ENCODE measurements around the gene CAPN3.
"Not testable (repeated sequence)": the region's sequence is repeated elsewhere in the genome, so short reads cannot be mapped to it uniquely, and the experiment has no call there.

Gene CAPN3

GRCh38 chr15:42332331-42332730, 27.0 kb upstream of the CAPN3 start:
- TF ChIP-seq, protein P1, sequence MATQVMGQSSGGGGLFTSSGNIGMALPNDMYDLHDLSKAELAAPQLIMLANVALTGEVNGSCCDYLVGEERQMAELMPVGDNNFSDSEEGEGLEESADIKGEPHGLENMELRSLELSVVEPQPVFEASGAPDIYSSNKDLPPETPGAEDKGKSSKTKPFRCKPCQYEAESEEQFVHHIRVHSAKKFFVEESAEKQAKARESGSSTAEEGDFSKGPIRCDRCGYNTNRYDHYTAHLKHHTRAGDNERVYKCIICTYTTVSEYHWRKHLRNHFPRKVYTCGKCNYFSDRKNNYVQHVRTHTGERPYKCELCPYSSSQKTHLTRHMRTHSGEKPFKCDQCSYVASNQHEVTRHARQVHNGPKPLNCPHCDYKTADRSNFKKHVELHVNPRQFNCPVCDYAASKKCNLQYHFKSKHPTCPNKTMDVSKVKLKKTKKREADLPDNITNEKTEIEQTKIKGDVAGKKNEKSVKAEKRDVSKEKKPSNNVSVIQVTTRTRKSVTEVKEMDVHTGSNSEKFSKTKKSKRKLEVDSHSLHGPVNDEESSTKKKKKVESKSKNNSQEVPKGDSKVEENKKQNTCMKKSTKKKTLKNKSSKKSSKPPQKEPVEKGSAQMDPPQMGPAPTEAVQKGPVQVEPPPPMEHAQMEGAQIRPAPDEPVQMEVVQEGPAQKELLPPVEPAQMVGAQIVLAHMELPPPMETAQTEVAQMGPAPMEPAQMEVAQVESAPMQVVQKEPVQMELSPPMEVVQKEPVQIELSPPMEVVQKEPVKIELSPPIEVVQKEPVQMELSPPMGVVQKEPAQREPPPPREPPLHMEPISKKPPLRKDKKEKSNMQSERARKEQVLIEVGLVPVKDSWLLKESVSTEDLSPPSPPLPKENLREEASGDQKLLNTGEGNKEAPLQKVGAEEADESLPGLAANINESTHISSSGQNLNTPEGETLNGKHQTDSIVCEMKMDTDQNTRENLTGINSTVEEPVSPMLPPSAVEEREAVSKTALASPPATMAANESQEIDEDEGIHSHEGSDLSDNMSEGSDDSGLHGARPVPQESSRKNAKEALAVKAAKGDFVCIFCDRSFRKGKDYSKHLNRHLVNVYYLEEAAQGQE (IDR thresholded peaks at IDR 0.05; ENCODE audit: insufficient replicate concordance, low read depth) = no peak
- TF ChIP-seq SPI1 (IDR thresholded peaks at IDR 0.05; ENCODE audit: borderline replicate concordance, low read depth) (no peak), GABPA (IDR thresholded peaks at IDR 0.05; ENCODE audit: low read depth) (no peak), CTCF (IDR thresholded peaks at IDR 0.05; ENCODE audit: insufficient read depth, low read length) (no peak), POLR2AphosphoS5 (IDR thresholded peaks at IDR 0.05; ENCODE audit: low read depth) (no peak)
- no peak overlapping the region; the same call in 1 of the 2 replicates for H3K27ac ChIP-seq (replicated peaks)
- no peak overlapping the region for H3K4me3 ChIP-seq (replicated peaks; ENCODE audit: insufficient read depth, low read length)
- no peak for DNase-seq (ENCODE audit: low read depth in 1 of 2, low spot score in 1 of 2)
- no peaks in the 10 kb centered on the region for H3K27me3 ChIP-seq (ENCODE audit: insufficient read depth, poor library complexity, severe bottlenecking)

DNA sequence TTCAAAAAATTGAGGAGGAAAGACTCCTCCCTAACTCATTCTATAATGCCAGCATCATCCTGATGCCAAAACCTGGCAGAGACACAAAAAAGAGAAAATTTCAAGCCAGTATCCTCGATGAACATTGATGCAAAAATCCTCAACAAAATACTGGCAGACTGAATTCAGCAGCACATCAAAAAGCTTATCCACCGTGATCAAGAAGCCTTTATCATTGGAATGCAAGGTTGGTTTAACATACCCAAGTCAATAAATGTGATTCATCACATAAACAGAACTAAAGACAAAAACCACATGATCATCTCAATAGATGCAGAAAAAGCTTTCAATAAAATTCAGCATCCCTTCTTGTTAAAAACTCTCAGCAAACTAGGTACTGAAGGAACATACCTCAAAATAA, 24.2 kb upstream of the CAPN3 start:
- H3K4me3 ChIP-seq (replicated peaks; ENCODE audit: insufficient read depth, low read length) = no peak overlapping the region
- H3K27me3 ChIP-seq (ENCODE audit: insufficient read depth, poor library complexity, severe bottlenecking) = no peaks in the 10 kb centered on the region
- H3K27ac ChIP-seq (replicated peaks) = no peak overlapping the region
- TF ChIP-seq POLR2AphosphoS5 (IDR thresholded peaks at IDR 0.05; ENCODE audit: low read depth) = no peak
- no peak for TF ChIP-seq GABPA (IDR thresholded peaks at IDR 0.05; ENCODE audit: low read depth)
- TF ChIP-seq, protein P1 (IDR thresholded peaks at IDR 0.05; ENCODE audit: insufficient replicate concordance, low read depth) = no peak
- no peak for TF ChIP-seq SPI1 (IDR thresholded peaks at IDR 0.05; ENCODE audit: borderline replicate concordance, low read depth)
- TF ChIP-seq CTCF (IDR thresholded peaks at IDR 0.05; ENCODE audit: insufficient read depth, low read length) = no peak
- DNase-seq (ENCODE audit: low read depth in 1 of 2, low spot score in 1 of 2) = no peak

DNA sequence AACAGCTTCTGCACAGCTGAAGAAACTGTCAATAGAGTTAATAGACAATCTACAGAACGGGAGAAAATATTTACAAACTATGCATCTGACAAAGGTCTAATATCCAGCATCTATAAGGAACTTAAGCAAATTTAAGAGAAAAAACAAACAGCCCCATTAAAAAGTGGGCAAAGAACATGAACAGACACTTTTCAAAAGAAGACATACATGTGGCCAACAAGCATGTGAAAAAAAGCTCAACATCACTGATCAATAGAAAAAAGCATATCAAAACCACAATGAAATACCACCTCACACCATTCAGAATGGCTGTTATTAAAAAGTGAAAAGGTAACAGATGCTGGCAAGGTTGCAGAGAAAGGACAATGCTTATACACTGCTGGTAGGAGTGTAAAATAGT, 22.7 kb upstream of the CAPN3 start:
- not testable (repeated sequence) for H3K4me3 ChIP-seq (replicated peaks; ENCODE audit: insufficient read depth, low read length); DNase-seq (ENCODE audit: low read depth in 1 of 2, low spot score in 1 of 2); H3K27me3 ChIP-seq (ENCODE audit: insufficient read depth, poor library complexity, severe bottlenecking); H3K27ac ChIP-seq (replicated peaks)

GRCh38 chr15:42337104-42337503, 22.2 kb upstream of the CAPN3 start:
- DNase-seq (ENCODE audit: low read depth in 1 of 2, low spot score in 1 of 2); H3K27ac ChIP-seq (replicated peaks); H3K27me3 ChIP-seq (ENCODE audit: insufficient read depth, poor library complexity, severe bottlenecking); H3K4me3 ChIP-seq (replicated peaks; ENCODE audit: insufficient read depth, low read length): not testable (repeated sequence)

DNA sequence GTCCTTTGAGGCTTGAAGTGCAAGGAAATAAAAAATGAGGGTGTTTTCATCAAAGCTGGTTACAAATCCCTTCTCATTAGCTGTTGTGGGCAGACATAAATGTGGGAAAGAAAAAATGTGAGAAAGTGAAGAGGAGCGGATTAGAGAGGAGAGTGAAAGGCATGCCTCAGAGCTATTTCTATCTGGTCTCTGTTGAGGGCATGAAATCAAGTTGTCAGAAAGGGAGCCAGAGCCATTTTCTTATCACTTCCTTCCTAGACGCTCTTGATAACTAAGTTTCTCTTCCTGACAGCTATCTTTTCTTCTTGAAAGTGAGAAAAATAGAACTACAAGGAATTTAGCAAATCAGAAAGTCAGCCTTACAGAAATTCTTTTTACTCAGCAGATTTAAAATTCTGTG, 20.8 kb upstream of the CAPN3 start:
- H3K4me3 ChIP-seq (replicated peaks; ENCODE audit: insufficient read depth, low read length) = no peak overlapping the region
- TF ChIP-seq SPI1 (IDR thresholded peaks at IDR 0.05; ENCODE audit: borderline replicate concordance, low read depth) = no peak
- no peak for TF ChIP-seq POLR2AphosphoS5 (IDR thresholded peaks at IDR 0.05; ENCODE audit: low read depth)
- H3K27me3 ChIP-seq (ENCODE audit: insufficient read depth, poor library complexity, severe bottlenecking) = no peaks in the 10 kb centered on the region
- DNase-seq (ENCODE audit: low read depth in 1 of 2, low spot score in 1 of 2) = no peak
- no peak overlapping the region for H3K27ac ChIP-seq (replicated peaks)

Measured in HL-60 (cell line).